GM12891 (cell line): ENCODE measurements around the gene DRC3.

Experiments
- POLR2A ChIP-seq: IDR thresholded peaks from 2 replicates; pipeline ENCODE4 v1.6.1; 2011; ENCODE audit warnings: low read depth, low read length, control low read depth
- POLR2AphosphoS5 ChIP-seq: IDR thresholded peaks from 2 replicates; pipeline ENCODE4 v1.6.1; 2011; ENCODE audit warnings: low read depth, low read length, control low read depth
- POU2F2 ChIP-seq: IDR thresholded peaks from 2 replicates; pipeline ENCODE4 v1.6.1; 2011; ENCODE audit warnings: low read depth, mild to moderate bottlenecking, control low read depth, low read length, moderate library complexity
- TAF1 ChIP-seq: IDR thresholded peaks from 2 replicates; pipeline ENCODE4 v1.6.1; 2011; ENCODE audit warnings: low read depth, low read length, control low read depth

GRCh38 chr17:17952691-17953090 is 20.0 kb upstream of the DRC3 start:
- no peak for TF ChIP-seq POLR2A
- no peak for TF ChIP-seq POLR2AphosphoS5
- no peak for TF ChIP-seq TAF1
- TF ChIP-seq POU2F2: no peak
